Liver (tissue), 9 donors: Measurements from ENCODE around the gene VENTX. TPM values are rescaled to one million over a fixed set of nuclear protein-coding genes. Genes with fewer than 3 reads are reported as not detected.

Source experiments
- DNase-seq: peaks from one replicate; pipeline ENCODE4 v3.0.0-alpha.2; 2017; ENCODE audit warnings: low spot score
- H3K27ac ChIP-seq, 2 donors: one replicate each; pipeline ENCODE4 v1.7.0; 2013; ENCODE audit warnings: inconsistent platforms in 2 of 2, low read length in 2 of 2, control low read depth in 1 of 2, low read depth in 1 of 2, mild to moderate bottlenecking in 1 of 2
- H3K27me3 ChIP-seq, 4 donors: one replicate each; pipeline versions ENCODE4 v1.6.1 to v1.7.0; 2013; ENCODE audit warnings: low read length in 3 of 4, inconsistent platforms in 1 of 4, mild to moderate bottlenecking in 1 of 4, moderate library complexity in 1 of 4; ENCODE audit not compliant: control insufficient read depth in 4 of 4, insufficient read depth in 4 of 4
- H3K36me3 ChIP-seq, 4 donors: one replicate each; pipeline versions ENCODE4 v1.6.1 to v1.7.0; 2013; ENCODE audit warnings: low read length in 3 of 4, mild to moderate bottlenecking in 3 of 4, low read depth in 1 of 4, moderate library complexity in 1 of 4; ENCODE audit not compliant: control insufficient read depth in 4 of 4, insufficient read depth in 3 of 4
- H3K4me1 ChIP-seq, 4 donors: one replicate each; pipeline versions ENCODE4 v1.6.1 to v1.7.0; 2013; ENCODE audit warnings: low read length in 3 of 4, mild to moderate bottlenecking in 3 of 4, moderate library complexity in 1 of 4; ENCODE audit not compliant: control insufficient read depth in 4 of 4, insufficient read depth in 4 of 4
- H3K4me3 ChIP-seq, 3 donors: one replicate each; pipeline versions ENCODE4 v1.6.1 to v1.7.0; 2013; ENCODE audit warnings: low read length in 3 of 3, control low read depth in 1 of 3, low read depth in 1 of 3, mild to moderate bottlenecking in 1 of 3
- H3K9ac ChIP-seq, 2 donors: one replicate each; pipeline ENCODE4 v1.7.0; 2013; ENCODE audit warnings: low read length in 2 of 2, mild to moderate bottlenecking in 2 of 2, moderate library complexity in 2 of 2, control low read depth in 1 of 2, low read depth in 1 of 2
- H3K9me3 ChIP-seq, 4 donors: one replicate each; pipeline versions ENCODE4 v1.6.1 to v1.7.0; 2013; ENCODE audit warnings: low read length in 3 of 4; ENCODE audit not compliant: control insufficient read depth in 4 of 4
- EGR1 ChIP-seq, 2 donors: IDR thresholded peaks; 2 replicates each; pipeline ENCODE4 v1.6.1; 2016 to 2018; ENCODE audit warnings: antibody characterized with exemption in 2 of 2, low read depth in 2 of 2
- FOXA1 ChIP-seq: IDR thresholded peaks from 2 replicates; pipeline ENCODE4 v1.6.1; 2016; ENCODE audit warnings: antibody characterized with exemption
- FOXA2 ChIP-seq: IDR thresholded peaks from 2 replicates; pipeline ENCODE4 v1.6.1; 2016; ENCODE audit warnings: antibody characterized with exemption
- GABPA ChIP-seq, 2 donors: IDR thresholded peaks in 1 of 2; conservative IDR thresholded peaks in 1 of 2; 2 replicates each; pipeline ENCODE4 v1.6.1; 2016; ENCODE audit warnings: antibody characterized with exemption in 2 of 2, mild to moderate bottlenecking in 1 of 2, moderate library complexity in 1 of 2
- HNF4A ChIP-seq, 2 donors: conservative IDR thresholded peaks; 2 replicates each; pipeline ENCODE4 v1.6.1; 2016; ENCODE audit warnings: antibody characterized with exemption in 2 of 2, mild to moderate bottlenecking in 2 of 2
- HNF4G ChIP-seq: IDR thresholded peaks from 2 replicates; pipeline ENCODE4 v1.6.1; 2016; ENCODE audit warnings: antibody characterized with exemption
- JUND ChIP-seq, 2 donors: IDR thresholded peaks; 2 replicates each; pipeline ENCODE4 v1.6.1; 2016; ENCODE audit warnings: antibody characterized with exemption in 2 of 2
- NR2F2 ChIP-seq: IDR thresholded peaks from 2 replicates; pipeline ENCODE4 v1.6.1; 2016; ENCODE audit warnings: antibody characterized with exemption
- RAD21 ChIP-seq, 2 donors: IDR thresholded peaks; 2 replicates each; pipeline ENCODE4 v1.6.1; 2016; ENCODE audit warnings: antibody characterized with exemption in 2 of 2, mild to moderate bottlenecking in 2 of 2
- RXRA ChIP-seq, 2 donors: IDR thresholded peaks; 2 replicates each; pipeline ENCODE4 v1.6.1; 2017 to 2018; ENCODE audit warnings: antibody characterized with exemption in 2 of 2, mild to moderate bottlenecking in 1 of 2
- SP1 ChIP-seq: IDR thresholded peaks from 2 replicates; pipeline ENCODE4 v1.6.1; 2018; ENCODE audit warnings: antibody characterized with exemption, mild to moderate bottlenecking
- TAF1 ChIP-seq: conservative IDR thresholded peaks from 2 replicates; pipeline ENCODE4 v1.6.1; 2016; ENCODE audit warnings: antibody characterized with exemption, mild to moderate bottlenecking
- WGBS: extraction: QIAGEN DNeasy Blood & Tissue Kit; methylation state at CpG from one replicate; pipeline ENCODE4 v1.1.7; 2013; 5-methylcytosine and 5-hydroxymethylcytosine counted together
- polyA plus RNA-seq, 2 donors: library from polyadenylated mRNA; stranded (reverse) in 1 of 2; unstranded in 1 of 2; fragments of 200-250 nt in 1 of 2; fragments of >200 nt in 1 of 2; fragmentation: Nextera tagmentation in 1 of 2; extraction: Ambion mirVana in 1 of 2; gene quantifications; one replicate each; pipeline versions ENCODE4 v1.2.1 to v1.2.3, GENCODE V29; 2013 to 2015
- total RNA-seq, 2 donors: library from RNA; depleted of rRNA; stranded (reverse); fragments of >200 nt; gene quantifications; one replicate each; pipeline ENCODE4 v1.2.3, GENCODE V29; 2014
- TF ChIP-seq, protein P1 (sequence below): fragments of 150-350 bp; IDR thresholded peaks from 2 replicates; pipeline ENCODE4 v1.5.1; 2017; ENCODE audit warnings: improper control_type of control experiment, low read depth, low read length; ENCODE audit not compliant: missing input control
- TF ChIP-seq, protein P2 (sequence below): IDR thresholded peaks from 2 replicates; pipeline ENCODE4 v1.6.1; 2016; ENCODE audit warnings: antibody characterized with exemption
- TF ChIP-seq, protein P3 (sequence below): IDR thresholded peaks from 2 replicates; pipeline ENCODE4 v1.6.1; 2016; ENCODE audit warnings: antibody characterized with exemption
- TF ChIP-seq, protein P4 (sequence below): IDR thresholded peaks from 2 replicates; pipeline ENCODE4 v1.6.1; 2016; ENCODE audit warnings: antibody characterized with exemption, mild to moderate bottlenecking
- TF ChIP-seq, protein P5 (sequence below): IDR thresholded peaks from 2 replicates; pipeline ENCODE4 v1.6.1; 2016; ENCODE audit warnings: antibody characterized with exemption
- donor health status: healthy.
- donor health status: healthy.
- donor health status: healthy.
- donor health status: healthy.
- donor health status: healthy.

VENTX gene
- total and polyA plus RNA-seq, 4 donors = 0.05 to 0.25 (median 0.09) TPM

DNA sequence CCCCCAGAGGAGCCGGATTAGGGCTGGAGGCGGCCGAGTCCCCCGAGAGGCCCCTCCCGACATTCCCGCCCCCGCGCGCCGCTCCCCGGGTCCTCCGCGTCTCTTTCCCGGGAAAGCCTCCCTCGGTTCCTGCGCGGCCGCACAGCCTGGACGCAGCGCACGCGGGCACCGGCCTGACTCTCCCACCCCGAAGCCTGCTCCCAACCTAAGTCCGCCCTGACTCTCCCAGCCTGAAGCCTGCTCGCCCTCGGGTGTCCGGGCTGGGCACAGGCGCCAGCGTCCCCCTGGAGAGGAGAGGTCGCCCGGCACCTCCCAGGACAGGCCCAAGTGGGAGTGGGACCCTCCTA lies 441 bp upstream of the VENTX start:
- Histone ChIP-seq H3K27ac (no peak overlapping the region), H3K4me3 (no peak overlapping the region), H3K36me3 (no peaks in the 10 kb centered on the region), H3K27me3 (peaks cover 0 to 33% (median 0%) of the 10 kb centered on the region in 4 donors), H3K9me3 (no peaks in the 10 kb centered on the region), H3K4me1 (peaks cover 4 to 17% (median 11%) of the 10 kb centered on the region in 4 donors), H3K9ac (no peak overlapping the region)
- TF ChIP-seq, protein P1, sequence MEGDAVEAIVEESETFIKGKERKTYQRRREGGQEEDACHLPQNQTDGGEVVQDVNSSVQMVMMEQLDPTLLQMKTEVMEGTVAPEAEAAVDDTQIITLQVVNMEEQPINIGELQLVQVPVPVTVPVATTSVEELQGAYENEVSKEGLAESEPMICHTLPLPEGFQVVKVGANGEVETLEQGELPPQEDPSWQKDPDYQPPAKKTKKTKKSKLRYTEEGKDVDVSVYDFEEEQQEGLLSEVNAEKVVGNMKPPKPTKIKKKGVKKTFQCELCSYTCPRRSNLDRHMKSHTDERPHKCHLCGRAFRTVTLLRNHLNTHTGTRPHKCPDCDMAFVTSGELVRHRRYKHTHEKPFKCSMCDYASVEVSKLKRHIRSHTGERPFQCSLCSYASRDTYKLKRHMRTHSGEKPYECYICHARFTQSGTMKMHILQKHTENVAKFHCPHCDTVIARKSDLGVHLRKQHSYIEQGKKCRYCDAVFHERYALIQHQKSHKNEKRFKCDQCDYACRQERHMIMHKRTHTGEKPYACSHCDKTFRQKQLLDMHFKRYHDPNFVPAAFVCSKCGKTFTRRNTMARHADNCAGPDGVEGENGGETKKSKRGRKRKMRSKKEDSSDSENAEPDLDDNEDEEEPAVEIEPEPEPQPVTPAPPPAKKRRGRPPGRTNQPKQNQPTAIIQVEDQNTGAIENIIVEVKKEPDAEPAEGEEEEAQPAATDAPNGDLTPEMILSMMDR = no peak
- TF ChIP-seq, protein P2, sequence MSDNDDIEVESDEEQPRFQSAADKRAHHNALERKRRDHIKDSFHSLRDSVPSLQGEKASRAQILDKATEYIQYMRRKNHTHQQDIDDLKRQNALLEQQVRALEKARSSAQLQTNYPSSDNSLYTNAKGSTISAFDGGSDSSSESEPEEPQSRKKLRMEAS = no peak
- TF ChIP-seq RAD21 (IDR thresholded peaks at IDR 0.05) = no peak
- TF ChIP-seq, protein P3, sequence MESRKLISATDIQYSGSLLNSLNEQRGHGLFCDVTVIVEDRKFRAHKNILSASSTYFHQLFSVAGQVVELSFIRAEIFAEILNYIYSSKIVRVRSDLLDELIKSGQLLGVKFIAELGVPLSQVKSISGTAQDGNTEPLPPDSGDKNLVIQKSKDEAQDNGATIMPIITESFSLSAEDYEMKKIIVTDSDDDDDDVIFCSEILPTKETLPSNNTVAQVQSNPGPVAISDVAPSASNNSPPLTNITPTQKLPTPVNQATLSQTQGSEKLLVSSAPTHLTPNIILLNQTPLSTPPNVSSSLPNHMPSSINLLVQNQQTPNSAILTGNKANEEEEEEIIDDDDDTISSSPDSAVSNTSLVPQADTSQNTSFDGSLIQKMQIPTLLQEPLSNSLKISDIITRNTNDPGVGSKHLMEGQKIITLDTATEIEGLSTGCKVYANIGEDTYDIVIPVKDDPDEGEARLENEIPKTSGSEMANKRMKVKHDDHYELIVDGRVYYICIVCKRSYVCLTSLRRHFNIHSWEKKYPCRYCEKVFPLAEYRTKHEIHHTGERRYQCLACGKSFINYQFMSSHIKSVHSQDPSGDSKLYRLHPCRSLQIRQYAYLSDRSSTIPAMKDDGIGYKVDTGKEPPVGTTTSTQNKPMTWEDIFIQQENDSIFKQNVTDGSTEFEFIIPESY = no peak
- TF ChIP-seq TAF1 = no peak
- no peak for TF ChIP-seq FOXA2
- TF ChIP-seq GABPA (IDR thresholded peaks at IDR 0.05 in 1 of 2, conservative IDR thresholded peaks at IDR 0.05 in 1 of 2) = no peak
- no peak for TF ChIP-seq EGR1 (IDR thresholded peaks at IDR 0.05; ENCODE audit: low read depth in 2 of 2)
- no peak for TF ChIP-seq SP1
- TF ChIP-seq, protein P4, sequence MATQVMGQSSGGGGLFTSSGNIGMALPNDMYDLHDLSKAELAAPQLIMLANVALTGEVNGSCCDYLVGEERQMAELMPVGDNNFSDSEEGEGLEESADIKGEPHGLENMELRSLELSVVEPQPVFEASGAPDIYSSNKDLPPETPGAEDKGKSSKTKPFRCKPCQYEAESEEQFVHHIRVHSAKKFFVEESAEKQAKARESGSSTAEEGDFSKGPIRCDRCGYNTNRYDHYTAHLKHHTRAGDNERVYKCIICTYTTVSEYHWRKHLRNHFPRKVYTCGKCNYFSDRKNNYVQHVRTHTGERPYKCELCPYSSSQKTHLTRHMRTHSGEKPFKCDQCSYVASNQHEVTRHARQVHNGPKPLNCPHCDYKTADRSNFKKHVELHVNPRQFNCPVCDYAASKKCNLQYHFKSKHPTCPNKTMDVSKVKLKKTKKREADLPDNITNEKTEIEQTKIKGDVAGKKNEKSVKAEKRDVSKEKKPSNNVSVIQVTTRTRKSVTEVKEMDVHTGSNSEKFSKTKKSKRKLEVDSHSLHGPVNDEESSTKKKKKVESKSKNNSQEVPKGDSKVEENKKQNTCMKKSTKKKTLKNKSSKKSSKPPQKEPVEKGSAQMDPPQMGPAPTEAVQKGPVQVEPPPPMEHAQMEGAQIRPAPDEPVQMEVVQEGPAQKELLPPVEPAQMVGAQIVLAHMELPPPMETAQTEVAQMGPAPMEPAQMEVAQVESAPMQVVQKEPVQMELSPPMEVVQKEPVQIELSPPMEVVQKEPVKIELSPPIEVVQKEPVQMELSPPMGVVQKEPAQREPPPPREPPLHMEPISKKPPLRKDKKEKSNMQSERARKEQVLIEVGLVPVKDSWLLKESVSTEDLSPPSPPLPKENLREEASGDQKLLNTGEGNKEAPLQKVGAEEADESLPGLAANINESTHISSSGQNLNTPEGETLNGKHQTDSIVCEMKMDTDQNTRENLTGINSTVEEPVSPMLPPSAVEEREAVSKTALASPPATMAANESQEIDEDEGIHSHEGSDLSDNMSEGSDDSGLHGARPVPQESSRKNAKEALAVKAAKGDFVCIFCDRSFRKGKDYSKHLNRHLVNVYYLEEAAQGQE = no peak
- TF ChIP-seq FOXA1 = no peak
- TF ChIP-seq JUND (IDR thresholded peaks at IDR 0.05) = no peak
- TF ChIP-seq HNF4A (conservative IDR thresholded peaks at IDR 0.05) = no peak
- TF ChIP-seq NR2F2 = no peak
- TF ChIP-seq, protein P5, sequence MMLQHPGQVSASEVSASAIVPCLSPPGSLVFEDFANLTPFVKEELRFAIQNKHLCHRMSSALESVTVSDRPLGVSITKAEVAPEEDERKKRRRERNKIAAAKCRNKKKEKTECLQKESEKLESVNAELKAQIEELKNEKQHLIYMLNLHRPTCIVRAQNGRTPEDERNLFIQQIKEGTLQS = no peak
- DNase-seq = no peak
- whole genome bisulfite sequencing = 5% methylated on average over 32 of the region's 32 CpGs

DNA sequence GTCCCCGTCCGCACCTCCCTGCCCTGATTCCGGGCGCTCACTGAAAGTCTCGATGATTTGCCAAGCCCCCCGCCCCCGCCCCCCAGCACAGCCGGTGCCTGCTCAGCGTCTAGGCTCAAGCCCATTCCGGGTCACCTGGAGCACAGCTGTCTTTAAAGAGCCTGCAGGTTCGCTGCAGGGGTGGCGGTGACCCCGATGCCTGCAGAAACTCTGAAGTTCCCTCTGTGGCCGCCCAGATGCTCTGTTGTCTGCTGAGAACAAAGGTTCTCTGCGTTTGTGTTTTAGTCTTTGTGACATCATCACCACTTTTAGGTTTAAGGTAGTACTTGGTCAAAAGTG lies 780 bp downstream of the VENTX start:
- H3K36me3 ChIP-seq = no peaks in the 10 kb centered on the region
- TF ChIP-seq RXRA (IDR thresholded peaks at IDR 0.05) = no peak
- TF ChIP-seq, protein P1 = no peak
- no peak for TF ChIP-seq HNF4G
- TF ChIP-seq FOXA1 = no peak
- TF ChIP-seq, protein P2 = no peak
- TF ChIP-seq, protein P5 = no peak
- no peak for TF ChIP-seq RAD21 (IDR thresholded peaks at IDR 0.05)
- TF ChIP-seq HNF4A (conservative IDR thresholded peaks at IDR 0.05) = no peak
- TF ChIP-seq, protein P3 = no peak
- TF ChIP-seq TAF1 = no peak
- H3K27ac ChIP-seq = no peak overlapping the region
- WGBS = 19% methylated on average over 15 of the region's 15 CpGs
- H3K9ac ChIP-seq = no peak overlapping the region
- peaks cover 4 to 17% (median 11%) of the 10 kb centered on the region in 4 donors for H3K4me1 ChIP-seq
- no peaks in the 10 kb centered on the region for H3K9me3 ChIP-seq
- H3K4me3 ChIP-seq = no peak overlapping the region
- DNase-seq = no peak
- H3K27me3 ChIP-seq = peaks cover 0 to 33% (median 2%) of the 10 kb centered on the region in 4 donors
